Naive thymus-derived CD8-positive, alpha-beta T cell (primary cell): ENCODE data around the gene NPHP4. TPM values are rescaled to one million over a fixed set of nuclear protein-coding genes. Genes with fewer than 3 reads are reported as not detected.

Experiments used
- ATAC-seq, 2 donors: fragments of 150-1000 bp; cut with Tn5 transposase in 1 of 2; sonication (Bioruptor Pico), chemical (Tn5 transposase) in 1 of 2; 1 replicate in 1 of 2; 2 replicates in 1 of 2; pipeline ENCODE4 v1.10.0; 2021; ENCODE audit warnings: mild to moderate bottlenecking in 2 of 2, moderate library complexity in 2 of 2
- POLR2A ChIA-PET: fragments of 350-600 bp; sonication (Branson Sonifier 250); formaldehyde crosslinking; loops from one replicate; lab custom pipeline; 2021; ENCODE audit warnings: antibody characterized with exemption; lab: Charles Lee
- DNase-seq, 10 donors: peaks; one replicate each; pipeline versions ENCODE4 v3.0.0 to v3.0.0-alpha.2; 2020 to 2022
- H3K27ac Mint-ChIP-seq, 10 donors: one replicate each; pipeline ENCODE4 v1.8.0; 2020 to 2022; ENCODE audit warnings: mild to moderate bottlenecking in 10 of 10, mixed read lengths in 10 of 10, moderate library complexity in 4 of 10, inconsistent platforms in 1 of 10
- H3K27me3 Mint-ChIP-seq, 5 donors: one replicate each; pipeline ENCODE4 v1.8.0; 2021 to 2022; ENCODE audit warnings: mixed read lengths in 5 of 5
- H3K36me3 Mint-ChIP-seq, 3 donors: one replicate each; pipeline ENCODE4 v1.8.0; 2020 to 2022; ENCODE audit warnings: mixed read lengths in 3 of 3, mild to moderate bottlenecking in 2 of 3, inconsistent platforms in 1 of 3
- H3K4me1 Mint-ChIP-seq, 4 donors: one replicate each; pipeline ENCODE4 v1.8.0; 2021 to 2022; ENCODE audit warnings: mixed read lengths in 4 of 4
- H3K4me3 Mint-ChIP-seq, 10 donors: one replicate each; pipeline ENCODE4 v1.8.0; 2020 to 2022; ENCODE audit warnings: mild to moderate bottlenecking in 10 of 10, mixed read lengths in 10 of 10, moderate library complexity in 6 of 10, inconsistent platforms in 1 of 10
- H3K9me3 Mint-ChIP-seq, 9 donors: one replicate each; pipeline ENCODE4 v1.8.0; 2020 to 2022; ENCODE audit warnings: mixed read lengths in 9 of 9, mild to moderate bottlenecking in 3 of 9, inconsistent platforms in 1 of 9, moderate library complexity in 1 of 9
- polyA plus RNA-seq, 3 donors: library from polyadenylated mRNA; unstranded; fragments of 300-500 nt; fragmentation: Illumina TruSeq; gene quantifications; one replicate each; pipeline ENCODE4 v1.2.3, GENCODE V29; 2021
- total RNA-seq, 8 experiments: library from RNA in 2 of 8; stranded (reverse) in 2 of 8; gene quantifications; one replicate each; pipeline ENCODE4 v1.2.3 and lab custom pipeline; 2021 to 2026

NPHP4 gene
- total and polyA plus RNA-seq, 5 experiments from 2014 or later, result 0.14 to 6.3 (median 0.97) TPM

- Mint-ChIP-seq H3K4me1 (peaks cover 0 to 5% (median 2%) of the 10 kb centered on the region in 4 donors), H3K36me3 (peaks cover 0 to 31% (median 1%) of the 10 kb centered on the region in 3 donors), H3K27me3 (no peaks in the 10 kb centered on the region), H3K27ac (no peak overlapping the region), H3K4me3 (no peak overlapping the region), H3K9me3 (no peaks in the 10 kb centered on the region)
- DNase-seq (no peak), ATAC-seq (no peak)
- POLR2A ChIA-PET, result no interaction called here
Measured at GRCh38 chr1:5947978-5948680, 44.1 kb downstream of the NPHP4 start.

GRCh38 chr1:5947071-5947821 is 45.0 kb downstream of the NPHP4 start:
- Mint-ChIP-seq H3K4me3 (no peak overlapping the region), H3K36me3 (peaks cover 0 to 29% (median 1%) of the 10 kb centered on the region in 3 donors), H3K27me3 (no peaks in the 10 kb centered on the region), H3K9me3 (no peaks in the 10 kb centered on the region), H3K4me1 (peaks cover 0 to 5% (median 2%) of the 10 kb centered on the region in 4 donors), H3K27ac (no peak overlapping the region)
- POLR2A ChIA-PET, result no interaction called here
- DNase-seq, result no peak
- ATAC-seq, result no peak

GRCh38 chr1:5945445-5945844 is 46.8 kb downstream of the NPHP4 start:
- Mint-ChIP-seq H3K36me3 (peaks cover 0 to 26% (median 1%) of the 10 kb centered on the region in 3 donors), H3K27me3 (no peaks in the 10 kb centered on the region), H3K27ac (peak overlapping the region in 1 of 10 donors; percentile 59), H3K4me3 (no peak overlapping the region), H3K9me3 (no peaks in the 10 kb centered on the region), H3K4me1 (peaks cover 0 to 5% (median under 1%) of the 10 kb centered on the region in 4 donors)
- ATAC-seq (no peak), DNase-seq (peak in 1 of 10 donors; percentile 1)
- POLR2A ChIA-PET, result no interaction called here

- POLR2A ChIA-PET, result no interaction called here
- no peak overlapping the region for H3K4me3 Mint-ChIP-seq
- no peak for ATAC-seq
- peak in 1 of 10 donors; percentile 14 for DNase-seq
- H3K27me3 Mint-ChIP-seq, result no peaks in the 10 kb centered on the region
- peaks cover 0 to 26% (median 1%) of the 10 kb centered on the region in 3 donors for H3K36me3 Mint-ChIP-seq
- no peaks in the 10 kb centered on the region for H3K9me3 Mint-ChIP-seq
- H3K4me1 Mint-ChIP-seq, result peaks cover 0 to 5% (median 0%) of the 10 kb centered on the region in 4 donors
- no peak overlapping the region for H3K27ac Mint-ChIP-seq
Measured at GRCh38 chr1:5944843-5945167, 47.4 kb downstream of the NPHP4 start.

- Mint-ChIP-seq H3K27ac (no peak overlapping the region), H3K27me3 (no peaks in the 10 kb centered on the region), H3K9me3 (no peaks in the 10 kb centered on the region), H3K4me1 (peaks cover 0 to 1% (median 0%) of the 10 kb centered on the region in 4 donors), H3K4me3 (no peak overlapping the region), H3K36me3 (peaks cover 0 to 24% (median 1%) of the 10 kb centered on the region in 3 donors)
- no peak for ATAC-seq
- POLR2A ChIA-PET, result no interaction called here
- DNase-seq, result peak in 1 of 10 donors; percentile 8
Measured at GRCh38 chr1:5944154-5944842, 47.9 kb downstream of the NPHP4 start.

- peak overlapping the region in 2 of 10 donors; percentile 4 to 49 for H3K27ac Mint-ChIP-seq
- no peak for DNase-seq
Measured at GRCh38 chr1:5943343-5944124, 48.7 kb downstream of the NPHP4 start.

GRCh38 chr1:5941671-5942070 is 50.6 kb downstream of the NPHP4 start:
- DNase-seq, result no peak
- POLR2A ChIA-PET, result no interaction called here
- Mint-ChIP-seq H3K36me3 (peaks cover 0 to 21% (median 0%) of the 10 kb centered on the region in 3 donors), H3K4me3 (no peak overlapping the region), H3K27me3 (no peaks in the 10 kb centered on the region), H3K4me1 (peaks cover 0 to 3% (median under 1%) of the 10 kb centered on the region in 4 donors), H3K27ac (no peak overlapping the region), H3K9me3 (no peaks in the 10 kb centered on the region)
- no peak for ATAC-seq

More at GRCh38 chr1:5943343-5944124, 48.7 kb downstream of the NPHP4 start:
- Mint-ChIP-seq H3K4me3 (no peak overlapping the region), H3K27me3 (no peaks in the 10 kb centered on the region), H3K36me3 (peaks cover 0 to 23% (median 0%) of the 10 kb centered on the region in 3 donors), H3K9me3 (no peaks in the 10 kb centered on the region), H3K4me1 (no peaks in the 10 kb centered on the region)
- POLR2A ChIA-PET, result no interaction called here
- no peak for ATAC-seq

- POLR2A ChIA-PET, result no interaction called here
Measured at GRCh38 chr1:5940723-5941407, 51.4 kb downstream of the NPHP4 start.

GRCh38 chr1:5939271-5940170 is 52.7 kb downstream of the NPHP4 start:
- Mint-ChIP-seq H3K27ac (no peak overlapping the region), H3K27me3 (no peaks in the 10 kb centered on the region), H3K4me3 (no peak overlapping the region)

More at GRCh38 chr1:5940723-5941407, 51.4 kb downstream of the NPHP4 start:
- Mint-ChIP-seq H3K36me3 (peaks cover 0 to 17% (median 0%) of the 10 kb centered on the region in 3 donors), H3K27me3 (no peaks in the 10 kb centered on the region), H3K4me1 (peaks cover 0 to 9% (median under 1%) of the 10 kb centered on the region in 4 donors), H3K4me3 (no peak overlapping the region), H3K27ac (no peak overlapping the region), H3K9me3 (no peaks in the 10 kb centered on the region)
- DNase-seq, result no peak
- no peak for ATAC-seq

GRCh38 chr1:5938101-5938646 is 54.1 kb downstream of the NPHP4 start:
- peaks cover 0 to 9% (median under 1%) of the 10 kb centered on the region in 4 donors for H3K4me1 Mint-ChIP-seq
- DNase-seq (no peak), ATAC-seq (no peak)
- H3K4me3 Mint-ChIP-seq, result no peak overlapping the region
- POLR2A ChIA-PET, result no interaction called here
- H3K9me3 Mint-ChIP-seq, result no peaks in the 10 kb centered on the region
- H3K27ac Mint-ChIP-seq, result peak overlapping the region in 1 of 10 donors; percentile 37
- H3K36me3 Mint-ChIP-seq, result peaks cover 0 to 13% (median under 1%) of the 10 kb centered on the region in 3 donors
- H3K27me3 Mint-ChIP-seq, result no peaks in the 10 kb centered on the region

More at GRCh38 chr1:5939271-5940170, 52.7 kb downstream of the NPHP4 start:
- Mint-ChIP-seq H3K4me1 (peaks cover 0 to 9% (median under 1%) of the 10 kb centered on the region in 4 donors), H3K36me3 (peaks cover 0 to 12% (median 0%) of the 10 kb centered on the region in 3 donors), H3K9me3 (no peaks in the 10 kb centered on the region)
- ATAC-seq (no peak), DNase-seq (no peak)
- POLR2A ChIA-PET, result no interaction called here
